GM19452 (cell line): Measurements from ENCODE around the gene LRRC8B.
"Not testable (repeated sequence)": the region's sequence is repeated elsewhere in the genome, so short reads cannot be mapped to it uniquely, and the experiment has no call there.

Experiments used
- ATAC-seq: cut with Tn5 transposase; IDR thresholded peaks from one replicate; pipeline ENCODE4 v1.9.1; 2021; ENCODE audit not compliant: unreplicated experiment

The LRRC8B gene

GRCh38 chr1:89606227-89606980 lies 81.8 kb downstream of the LRRC8B start:
- ATAC-seq = no peak

GRCh38 chr1:89607156-89607555 lies 82.5 kb downstream of the LRRC8B start:
- no peak for ATAC-seq

GRCh38 chr1:89607586-89608318 lies 83.1 kb downstream of the LRRC8B start:
- no peak for ATAC-seq

- ATAC-seq = no peak
Observed at GRCh38 chr1:89608319-89608983, 83.8 kb downstream of the LRRC8B start.

- no peak for ATAC-seq
Observed at GRCh38 chr1:89608984-89609725, 84.5 kb downstream of the LRRC8B start.

- no peak for ATAC-seq
Observed at GRCh38 chr1:89609781-89610456, 85.3 kb downstream of the LRRC8B start.

GRCh38 chr1:89610457-89611011 lies 85.9 kb downstream of the LRRC8B start:
- ATAC-seq = no peak

- ATAC-seq = peak; percentile 97
Observed at GRCh38 chr1:89611721-89612120, 87.1 kb downstream of the LRRC8B start.

- no peak for ATAC-seq
Observed at GRCh38 chr1:89613928-89614327, 89.3 kb downstream of the LRRC8B start.

GRCh38 chr1:89615676-89616598 lies 91.3 kb downstream of the LRRC8B start:
- no peak for ATAC-seq

GRCh38 chr1:89616844-89617627 lies 92.4 kb downstream of the LRRC8B start:
- ATAC-seq = no peak

- no peak for ATAC-seq
Observed at GRCh38 chr1:89620664-89621063, 96.0 kb downstream of the LRRC8B start.

- no peak for ATAC-seq
Observed at GRCh38 chr1:89622895-89623294, 98.3 kb downstream of the LRRC8B start.

- no peak for ATAC-seq
Observed at GRCh38 chr1:89624314-89624713, 99.7 kb downstream of the LRRC8B start.

- no peak for ATAC-seq
Observed at GRCh38 chr1:89624715-89625323, 100.2 kb downstream of the LRRC8B start.

GRCh38 chr1:89627596-89627962 lies 103.0 kb downstream of the LRRC8B start:
- ATAC-seq = no peak

GRCh38 chr1:89629146-89629545 lies 104.5 kb downstream of the LRRC8B start:
- ATAC-seq = no peak

GRCh38 chr1:89629600-89629999 lies 105.0 kb downstream of the LRRC8B start:
- not testable (repeated sequence) for ATAC-seq
